ENCODE data around the gene ZFR.

- TF ChIP-seq, protein P1, sequence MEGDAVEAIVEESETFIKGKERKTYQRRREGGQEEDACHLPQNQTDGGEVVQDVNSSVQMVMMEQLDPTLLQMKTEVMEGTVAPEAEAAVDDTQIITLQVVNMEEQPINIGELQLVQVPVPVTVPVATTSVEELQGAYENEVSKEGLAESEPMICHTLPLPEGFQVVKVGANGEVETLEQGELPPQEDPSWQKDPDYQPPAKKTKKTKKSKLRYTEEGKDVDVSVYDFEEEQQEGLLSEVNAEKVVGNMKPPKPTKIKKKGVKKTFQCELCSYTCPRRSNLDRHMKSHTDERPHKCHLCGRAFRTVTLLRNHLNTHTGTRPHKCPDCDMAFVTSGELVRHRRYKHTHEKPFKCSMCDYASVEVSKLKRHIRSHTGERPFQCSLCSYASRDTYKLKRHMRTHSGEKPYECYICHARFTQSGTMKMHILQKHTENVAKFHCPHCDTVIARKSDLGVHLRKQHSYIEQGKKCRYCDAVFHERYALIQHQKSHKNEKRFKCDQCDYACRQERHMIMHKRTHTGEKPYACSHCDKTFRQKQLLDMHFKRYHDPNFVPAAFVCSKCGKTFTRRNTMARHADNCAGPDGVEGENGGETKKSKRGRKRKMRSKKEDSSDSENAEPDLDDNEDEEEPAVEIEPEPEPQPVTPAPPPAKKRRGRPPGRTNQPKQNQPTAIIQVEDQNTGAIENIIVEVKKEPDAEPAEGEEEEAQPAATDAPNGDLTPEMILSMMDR (IDR thresholded peaks at IDR 0.05; ENCODE audit: low read depth, low read length) = no peak
- TF ChIP-seq EZH2phosphoT487 (IDR thresholded peaks at IDR 0.05; ENCODE audit: low read depth) = no peak
Measured at GRCh38 chr5:32339878-32340277, 104.7 kb downstream of the ZFR start.

Data from OCI-LY3 (cell line).